T-cell (primary cell): Measurements from ENCODE around the gene RNF6. TPM values are rescaled to one million over a fixed set of nuclear protein-coding genes. Genes with fewer than 3 reads are reported as not detected.
A peak's percentile ranks its signal among the peaks of the same experiment; 100 is the strongest.

ENCODE experiments used
- ATAC-seq, 4 experiments: fragments of 200-7000 bp in 3 of 4; fragments of 150-1000 bp in 1 of 4; cut with Tn5 transposase; replicated peaks in 1 of 4; 1 replicate in 3 of 4; 2 replicates in 1 of 4; pipeline ENCODE4 v1.10.0; 2021; ENCODE audit warnings: moderate library complexity in 3 of 4, mild to moderate bottlenecking in 2 of 4, moderate number of reproducible peaks in 1 of 4
- CTCF ChIA-PET, 2 donors: fragments of 300-600 bp; sonication (Branson Sonifier 250); formaldehyde crosslinking; loops; one replicate each; lab custom pipeline; 2022; ENCODE audit warnings: antibody characterized with exemption in 2 of 2; lab: Charles Lee
- POLR2A ChIA-PET, 2 donors: fragments of 300-600 bp; sonication (Branson Sonifier 250); formaldehyde crosslinking; loops; one replicate each; lab custom pipeline; 2022; ENCODE audit warnings: antibody characterized with exemption in 2 of 2; lab: Charles Lee
- DNase-seq, 35 experiments: peaks; one replicate each; pipeline versions ENCODE4 v3.0.0 to v3.0.0-alpha.2; 2013 to 2023
- H3K27ac ChIP-seq: one replicate; pipeline ENCODE4 v1.5.1; 2013; ENCODE audit warnings: low read length
- H3K27me3 ChIP-seq, 2 experiments: replicated peaks in 1 of 2; 1 replicate in 1 of 2; 2 replicates in 1 of 2; pipeline versions ENCODE4 v1.6.1 to v1.7.0; 2013; ENCODE audit warnings: low read length in 1 of 2, mixed read lengths in 1 of 2; ENCODE audit not compliant: control insufficient read depth in 2 of 2, insufficient read depth in 2 of 2; ENCODE audit errors: extremely low read depth in 1 of 2
- H3K36me3 ChIP-seq, 2 donors: 1 replicate in 1 of 2; 2 replicates in 1 of 2; pipeline versions ENCODE4 v1.6.1 to v1.7.0; 2013; ENCODE audit warnings: low read length in 1 of 2; ENCODE audit not compliant: control insufficient read depth in 2 of 2, insufficient read depth in 1 of 2; ENCODE audit errors: extremely low read depth in 1 of 2
- H3K4me1 ChIP-seq, 2 experiments: 1 replicate in 1 of 2; 2 replicates in 1 of 2; pipeline versions ENCODE4 v1.6.1 to v1.7.0; 2013; ENCODE audit warnings: low read length in 2 of 2, mixed read lengths in 1 of 2; ENCODE audit not compliant: insufficient read depth in 2 of 2, control insufficient read depth in 1 of 2; ENCODE audit errors: extremely low read depth in 1 of 2
- H3K4me3 ChIP-seq, 2 donors: 1 replicate in 1 of 2; 2 replicates in 1 of 2; pipeline versions ENCODE4 v1.5.1 to v1.7.0; 2013; ENCODE audit warnings: mild to moderate bottlenecking in 2 of 2, low read length in 1 of 2, moderate library complexity in 1 of 2; ENCODE audit not compliant: control insufficient read depth in 1 of 2; ENCODE audit errors: extremely low read depth in 1 of 2
- H3K9me3 ChIP-seq: 2 replicates; pipeline ENCODE4 v1.7.0; 2013
- H3K27ac Mint-ChIP-seq, 2 donors: one replicate each; pipeline ENCODE4 v1.8.0; 2020 to 2021; ENCODE audit warnings: mild to moderate bottlenecking in 2 of 2, mixed read lengths in 2 of 2
- H3K27me3 Mint-ChIP-seq, 2 donors: one replicate each; pipeline ENCODE4 v1.8.0; 2021 to 2022; ENCODE audit warnings: mixed read lengths in 2 of 2
- H3K36me3 Mint-ChIP-seq: one replicate; pipeline ENCODE4 v1.8.0; 2021; ENCODE audit warnings: mixed read lengths
- H3K4me1 Mint-ChIP-seq, 3 donors: one replicate each; pipeline ENCODE4 v1.8.0; 2020 to 2022; ENCODE audit warnings: mixed read lengths in 3 of 3, mild to moderate bottlenecking in 1 of 3
- H3K4me3 Mint-ChIP-seq, 3 donors: one replicate each; pipeline ENCODE4 v1.8.0; 2020 to 2022; ENCODE audit warnings: mild to moderate bottlenecking in 3 of 3, mixed read lengths in 3 of 3, moderate library complexity in 3 of 3
- H3K9me3 Mint-ChIP-seq, 3 donors: one replicate each; pipeline ENCODE4 v1.8.0; 2020 to 2022; ENCODE audit warnings: mixed read lengths in 3 of 3
- WGBS: methylation state at CpG from one replicate; pipeline ENCODE4 v1.1.5; 2013; ENCODE audit warnings: missing lambda C conversion rate; ENCODE audit not compliant: insufficient coverage; 5-methylcytosine and 5-hydroxymethylcytosine counted together
- total RNA-seq, 35 experiments: library from RNA in 6 of 35; stranded (reverse) in 6 of 35; fragments of 120-200 nt in 1 of 35; gene quantifications; one replicate each; pipeline versions ENCODE4 v1.2.1 to v1.2.4 and lab custom pipeline; 2013 to 2026

RNF6 gene
- total RNA-seq, 5 donors from 2014 or later (not counting 1 experiment from before 2014, with no cell fraction given), result 35.7 to 45.0 (median 43.6) TPM

- H3K27ac Mint-ChIP-seq, result no peak overlapping the region
- 60% methylated on average over 1 of the region's 2 CpGs for WGBS
These were observed 1.5 kb downstream of the RNF6 start for GRCh38 chr13:26220575-26220974.

GRCh38 chr13:26219726-26220125 is 2.4 kb downstream of the RNF6 start:
- Histone ChIP-seq H3K9me3 (no peaks in the 10 kb centered on the region), H3K27me3 (no peaks in the 10 kb centered on the region), H3K4me3 (no peak overlapping the region), H3K27ac (no peak overlapping the region), H3K36me3 (peaks cover 5 to 51% of the 10 kb centered on the region in 2 donors), H3K4me1 (peaks cover 9 to 22% of the 10 kb centered on the region in 2 experiments)
- ChIA-PET CTCF (interaction anchor here in 1 of 2 donors (1.6 to 1.7 kb wide), 2 partner anchors 33 to 35 kb away, joined by 6 to 9 read pairs; no protein-coding TSS in a partner anchor), POLR2A (interaction anchor here in 1 of 2 donors (0.5 to 0.6 kb wide), 2 partner anchors 108 to 778 kb away, joined by 4 read pairs; no protein-coding TSS in a partner anchor)
- Mint-ChIP-seq H3K27me3 (no peaks in the 10 kb centered on the region), H3K4me3 (peak overlapping the region in 2 of 3 donors; percentile 97 to 99), H3K4me1 (peaks cover 42 to 50% (median 45%) of the 10 kb centered on the region in 3 donors), H3K27ac (no peak overlapping the region), H3K36me3 (peaks cover 36% of the 10 kb centered on the region), H3K9me3 (peaks cover 0 to 7% (median 0%) of the 10 kb centered on the region in 3 donors)
- no peak for ATAC-seq
- WGBS, result 100% methylated on average over 1 of the region's 1 CpG
- no peak for DNase-seq

More at GRCh38 chr13:26220575-26220974, 1.5 kb downstream of the RNF6 start:
- Mint-ChIP-seq H3K27me3 (no peaks in the 10 kb centered on the region), H3K9me3 (peaks cover 0 to 7% (median 0%) of the 10 kb centered on the region in 3 donors), H3K4me1 (peaks cover 40 to 47% (median 42%) of the 10 kb centered on the region in 3 donors), H3K4me3 (peak overlapping the region; percentile 64 to 99 (median 97)), H3K36me3 (peaks cover 29% of the 10 kb centered on the region)
- POLR2A ChIA-PET, result interaction anchor here in 1 of 2 donors (0.7 to 1.1 kb wide), 2 partner anchors 34 to 37 kb away, joined by 3 read pairs; no protein-coding TSS in a partner anchor
- H3K36me3 ChIP-seq, result peaks cover 0 to 43% of the 10 kb centered on the region in 2 donors
- H3K27me3 ChIP-seq, result no peaks in the 10 kb centered on the region
- no peak overlapping the region for H3K4me3 ChIP-seq
- no peak for ATAC-seq
- no peaks in the 10 kb centered on the region for H3K9me3 ChIP-seq
- CTCF ChIA-PET, result interaction anchor here (1.0 to 1.7 kb wide), 3 partner anchors 33 to 36 kb away, joined by 3 to 9 read pairs (median 6); no protein-coding TSS in a partner anchor
- no peak overlapping the region for H3K27ac ChIP-seq
- H3K4me1 ChIP-seq, result peaks cover 9 to 22% of the 10 kb centered on the region in 2 experiments
- no peak for DNase-seq

GRCh38 chr13:26216042-26216441 is 6.1 kb downstream of the RNF6 start:
- Mint-ChIP-seq H3K36me3 (peaks cover 52% of the 10 kb centered on the region), H3K27ac (no peak overlapping the region), H3K9me3 (no peaks in the 10 kb centered on the region), H3K27me3 (no peaks in the 10 kb centered on the region), H3K4me1 (peaks cover 31 to 45% (median 38%) of the 10 kb centered on the region in 3 donors), H3K4me3 (no peak overlapping the region)
- no peak overlapping the region for H3K4me3 ChIP-seq
- CTCF ChIA-PET, result interaction anchor here in 1 of 2 donors (0.5 to 0.6 kb wide), 2 partner anchors 104 to 1057 kb away, joined by 4 to 5 read pairs; no protein-coding TSS in a partner anchor
- no peaks in the 10 kb centered on the region for H3K27me3 ChIP-seq
- no peak for ATAC-seq
- no peak overlapping the region for H3K27ac ChIP-seq
- DNase-seq, result no peak
- POLR2A ChIA-PET, result no interaction called here
- 100% methylated on average over 1 of the region's 2 CpGs for WGBS
- H3K36me3 ChIP-seq, result peaks cover 9 to 73% of the 10 kb centered on the region in 2 donors
- H3K9me3 ChIP-seq, result no peaks in the 10 kb centered on the region
- H3K4me1 ChIP-seq, result peaks cover 3 to 14% of the 10 kb centered on the region in 2 experiments

GRCh38 chr13:26213982-26214381 is 8.1 kb downstream of the RNF6 start:
- ChIA-PET CTCF (interaction anchor here in 1 of 2 donors (1.3 kb wide), 1 partner anchor 29 kb away, joined by 5 read pairs; no protein-coding TSS in a partner anchor), POLR2A (no interaction called here)
- no peaks in the 10 kb centered on the region for H3K9me3 ChIP-seq
- no peaks in the 10 kb centered on the region for H3K27me3 ChIP-seq
- Mint-ChIP-seq H3K27me3 (no peaks in the 10 kb centered on the region), H3K4me3 (no peak overlapping the region), H3K27ac (no peak overlapping the region), H3K36me3 (peaks cover 60% of the 10 kb centered on the region), H3K4me1 (peaks cover 21 to 29% (median 22%) of the 10 kb centered on the region in 3 donors), H3K9me3 (no peaks in the 10 kb centered on the region)
- H3K27ac ChIP-seq, result no peak overlapping the region
- H3K36me3 ChIP-seq, result peaks cover 9 to 75% of the 10 kb centered on the region in 2 donors
- DNase-seq (no peak), ATAC-seq (no peak)
- 96% methylated on average over 4 of the region's 6 CpGs for WGBS
- H3K4me1 ChIP-seq, result no peaks in the 10 kb centered on the region
- no peak overlapping the region for H3K4me3 ChIP-seq

GRCh38 chr13:26213345-26213744 is 8.8 kb downstream of the RNF6 start:
- no peaks in the 10 kb centered on the region for H3K9me3 Mint-ChIP-seq
- Histone ChIP-seq H3K27me3 (no peaks in the 10 kb centered on the region), H3K4me1 (no peaks in the 10 kb centered on the region), H3K9me3 (no peaks in the 10 kb centered on the region), H3K4me3 (no peak overlapping the region), H3K27ac (no peak overlapping the region), H3K36me3 (peaks cover 9 to 77% of the 10 kb centered on the region in 2 donors)
- WGBS, result no CpG with 5 or more reads among the region's 1 CpG
- no peaks in the 10 kb centered on the region for H3K27me3 Mint-ChIP-seq
- H3K4me1 Mint-ChIP-seq, result peaks cover 19 to 27% (median 22%) of the 10 kb centered on the region in 3 donors
- POLR2A ChIA-PET, result interaction anchor here in 1 of 2 donors (0.6 kb wide), 1 partner anchor 9 kb away, joined by 3 read pairs; the partner anchor contains the start of gene RNF6
- ATAC-seq, result no peak
- H3K4me3 Mint-ChIP-seq, result no peak overlapping the region
- CTCF ChIA-PET, result interaction anchor here (0.5 to 1.3 kb wide), 2 partner anchors 27 to 29 kb away, joined by 4 to 5 read pairs; no protein-coding TSS in a partner anchor
- H3K36me3 Mint-ChIP-seq, result peaks cover 64% of the 10 kb centered on the region
- no peak overlapping the region for H3K27ac Mint-ChIP-seq
- no peak for DNase-seq

GRCh38 chr13:26208287-26208686 is 13.8 kb downstream of the RNF6 start:
- Histone ChIP-seq H3K36me3 (peaks cover 12 to 44% of the 10 kb centered on the region in 2 donors), H3K27ac (no peak overlapping the region), H3K4me1 (no peaks in the 10 kb centered on the region), H3K27me3 (no peaks in the 10 kb centered on the region), H3K4me3 (no peak overlapping the region), H3K9me3 (no peaks in the 10 kb centered on the region)
- Mint-ChIP-seq H3K4me1 (peaks cover 3 to 7% (median 4%) of the 10 kb centered on the region in 3 donors), H3K27ac (no peak overlapping the region), H3K9me3 (no peaks in the 10 kb centered on the region), H3K36me3 (peaks cover 55% of the 10 kb centered on the region), H3K4me3 (no peak overlapping the region), H3K27me3 (no peaks in the 10 kb centered on the region)
- CTCF ChIA-PET, result no interaction called here
- POLR2A ChIA-PET, result no interaction called here
- DNase-seq (no peak), ATAC-seq (no peak)
- WGBS, result no CpG with 5 or more reads among the region's 1 CpG
